GM12891 (cell line): ENCODE data around the gene LMOD2.

Experiments used
- POLR2A ChIP-seq: IDR thresholded peaks from 2 replicates; pipeline ENCODE4 v1.6.1; 2011; ENCODE audit warnings: low read depth, low read length, control low read depth
- POLR2AphosphoS5 ChIP-seq: IDR thresholded peaks from 2 replicates; pipeline ENCODE4 v1.6.1; 2011; ENCODE audit warnings: low read depth, low read length, control low read depth

GRCh38 chr7:123675181-123675473, 19.5 kb downstream of the LMOD2 start:
- no peak for TF ChIP-seq POLR2A
- TF ChIP-seq POLR2AphosphoS5, result no peak
